K562 (cell line): ENCODE results near the gene ST8SIA1. TPM values are rescaled to one million over a fixed set of nuclear protein-coding genes. Genes with fewer than 3 reads are reported as not detected.

Experiments
- ATAC-seq: fragments of 200-7000 bp; cut with Tn5 transposase; 3 replicates; pipeline ENCODE4 v1.9.1; 2020; ENCODE audit warnings: moderate library complexity
- BruUV-seq: library from RNA; stranded (reverse); fragments of 400-500 nt; replicated peaks from 2 replicates; lab custom pipeline; 2021; lab: Mats Ljungman, UMichigan
- CTCF ChIA-PET: fragments of 300-600 bp; formaldehyde crosslinking; extraction: SDS; loops from one replicate; lab custom pipeline; 2021; ENCODE audit warnings: low intra/inter-chr PET ratio; lab: Yijun Ruan, JAX
- POLR2A ChIA-PET: fragments of 300-600, 350-650 bp; sonication (Branson Sonifier 250); formaldehyde crosslinking; extraction: SDS; loops from one replicate; lab custom pipeline; 2021; ENCODE audit warnings: antibody characterized with exemption, inconsistent platforms; lab: Yijun Ruan, JAX
- DNase-seq, 4 experiments: peaks; one replicate each; pipeline versions ENCODE4 v3.0.0 to v3.0.0-alpha.2; 2011 to 2018; ENCODE audit warnings: low spot score in 3 of 4, mixed read lengths in 3 of 4; ENCODE audit errors: extremely low read depth in 1 of 4
- FAIRE-seq: peaks from 2 replicates; lab custom pipeline; 2011; peaks lifted over from hg19 to GRCh38; lab: Jason Lieb, UNC
- H2AFZ ChIP-seq: 2 replicates; pipeline ENCODE4 v1.6.0; 2011; ENCODE audit warnings: low read depth, low read length, control low read depth, inconsistent platforms
- H3K27ac ChIP-seq: fragments of 200-600 bp; 3 replicates; pipeline ENCODE4 v1.8.0; 2011; ENCODE audit warnings: low read depth, mild to moderate bottlenecking, control low read depth, inconsistent platforms, low read length, moderate library complexity, mixed read lengths; ENCODE audit errors: extremely low read depth
- H3K27me3 ChIP-seq, 2 experiments: fragments of 300-600 bp in 1 of 2; 2 replicates in 1 of 2; 3 replicates in 1 of 2; pipeline versions ENCODE4 v1.6.0 to v1.8.0; 2011; ENCODE audit warnings: inconsistent platforms in 2 of 2, low read length in 2 of 2, mild to moderate bottlenecking in 1 of 2, mixed read lengths in 1 of 2, moderate library complexity in 1 of 2; ENCODE audit not compliant: control insufficient read depth in 2 of 2, insufficient read depth in 2 of 2
- H3K36me3 ChIP-seq: fragments of 300-600 bp; 3 replicates; pipeline ENCODE4 v1.8.0; 2011; ENCODE audit warnings: mild to moderate bottlenecking, low read length, inconsistent platforms; ENCODE audit not compliant: control insufficient read depth, insufficient read depth
- H3K4me1 ChIP-seq, 2 experiments: fragments of 200-600 bp in 1 of 2; replicated peaks in 1 of 2; 2 replicates in 1 of 2; 3 replicates in 1 of 2; pipeline versions ENCODE4 v1.5.1 to v1.8.0; 2011; ENCODE audit warnings: inconsistent platforms in 2 of 2, low read length in 2 of 2, mild to moderate bottlenecking in 1 of 2, mixed read lengths in 1 of 2, moderate library complexity in 1 of 2; ENCODE audit not compliant: control insufficient read depth in 2 of 2, insufficient read depth in 2 of 2
- H3K4me2 ChIP-seq: 2 replicates; pipeline ENCODE4 v1.6.1; 2011; ENCODE audit warnings: low read length, control low read depth, inconsistent platforms, mixed read lengths; ENCODE audit not compliant: insufficient read depth
- H3K4me3 ChIP-seq: fragments of 200-600 bp; sonication (generic), shearing (Covaris generic); 2 replicates; pipeline ENCODE4 v1.5.1; 2016; ENCODE audit warnings: control low read depth, inconsistent platforms
- H3K79me2 ChIP-seq: fragments of 200-600 bp; 3 replicates; pipeline ENCODE4 v1.8.0; 2011; ENCODE audit warnings: low read length, inconsistent platforms; ENCODE audit not compliant: control insufficient read depth, insufficient read depth
- H3K9ac ChIP-seq, 2 experiments: 2 replicates each; pipeline versions ENCODE4 v1.6.0 to v1.6.1; 2011; ENCODE audit warnings: low read depth in 2 of 2, low read length in 2 of 2, control low read depth in 1 of 2, inconsistent platforms in 1 of 2, mild to moderate bottlenecking in 1 of 2, mixed read lengths in 1 of 2; ENCODE audit not compliant: insufficient read depth in 1 of 2
- H3K9me1 ChIP-seq: one replicate; pipeline ENCODE4 v1.6.0; 2011; ENCODE audit warnings: inconsistent platforms, mild to moderate bottlenecking, low read length, moderate library complexity; ENCODE audit not compliant: control insufficient read depth, insufficient read depth
- H3K9me3 ChIP-seq: replicated peaks from 2 replicates; pipeline ENCODE4 v1.5.1; 2011; ENCODE audit warnings: low read depth, low read length, inconsistent platforms; ENCODE audit not compliant: control insufficient read depth, insufficient read depth
- H4K20me1 ChIP-seq: replicated peaks from 2 replicates; pipeline ENCODE4 v1.6.1; 2011; ENCODE audit warnings: low read length, inconsistent platforms, mixed read lengths; ENCODE audit not compliant: control insufficient read depth, insufficient read depth
- ARID2 ChIP-seq: fragments of 450-650 bp; IDR thresholded peaks from 2 replicates; pipeline ENCODE4 v1.6.1; 2017; ENCODE audit warnings: antibody characterized with exemption, mild to moderate bottlenecking
- ELF2 ChIP-seq: fragments of 250-450 bp; sonication (Bioruptor Pico); IDR thresholded peaks from 2 replicates; pipeline ENCODE4 v1.5.0; 2021; ENCODE audit warnings: mild to moderate bottlenecking
- EZH2 ChIP-seq: IDR thresholded peaks from 2 replicates; pipeline ENCODE4 v1.6.1; 2012; ENCODE audit warnings: low read depth, mild to moderate bottlenecking, inconsistent platforms, low read length, borderline replicate concordance
- MTA1 ChIP-seq: fragments of 450-650 bp; IDR thresholded peaks from 2 replicates; pipeline ENCODE4 v1.6.1; 2017; ENCODE audit warnings: borderline replicate concordance
- NFYB ChIP-seq: IDR thresholded peaks from 2 replicates; pipeline ENCODE4 v1.6.1; 2011; ENCODE audit warnings: mild to moderate bottlenecking, moderate library complexity; ENCODE audit not compliant: insufficient read length; ENCODE audit errors: extremely low read depth
- THRA ChIP-seq: fragments of 450-650 bp; IDR thresholded peaks from 2 replicates; pipeline ENCODE4 v1.6.1; 2017; ENCODE audit warnings: mild to moderate bottlenecking, moderate library complexity
- ZNF212 ChIP-seq: fragments of 450-650 bp; formaldehyde crosslinking; IDR thresholded peaks from 2 replicates; pipeline ENCODE4 v1.4.0; 2020; ENCODE audit warnings: mild to moderate bottlenecking
- ZNF347 ChIP-seq: fragments of 450-650 bp; formaldehyde crosslinking; IDR thresholded peaks from 2 replicates; pipeline ENCODE4 v1.4.0; 2020; ENCODE audit warnings: low read depth, mild to moderate bottlenecking, moderate library complexity
- WGBS: fragments of 100-300 bp; shearing (Covaris generic); methylation state at CpG from one replicate; pipeline ENCODE4 v1.1.6; 2016; ENCODE audit warnings: low coverage, mixed read lengths; ENCODE audit not compliant: insufficient coverage; ENCODE audit errors: missing lambda C conversion rate; 5-methylcytosine and 5-hydroxymethylcytosine counted together
- in situ Hi-C: fragments of 300-500 bp; cut with MboI; formaldehyde crosslinking; loops from 4 replicates; pipeline ENCODE4 v1.15.0; 2018; ENCODE audit warnings: inconsistent platforms, mixed read lengths
- intact Hi-C: fragments of 100-400 bp; cut with micrococcal nuclease; formaldehyde crosslinking; loops from 2 replicates; pipeline ENCODE4 v1.14.2; 2022
- polyA plus RNA-seq, 8 experiments: library from polyadenylated mRNA; depleted of rRNA in 4 of 8; stranded (reverse) in 5 of 8; unstranded in 3 of 8; fragments of >200 nt; fragmentation: Nextera tagmentation in 2 of 8; fragmentation: Illumina TruSeq in 1 of 8; extraction: Ambion mirVana in 2 of 8; extraction: Trizol in 1 of 8; gene quantifications; 2 replicates each; pipeline versions ENCODE4 v1.2.1 to v1.2.3, GENCODE V29; 2011 to 2014; ENCODE audit warnings: inconsistent platforms in 1 of 8, missing spikeins in 1 of 8
- total RNA-seq, 7 experiments: library from RNA; depleted of rRNA in 6 of 7; stranded (reverse); fragments of >200 nt in 6 of 7; fragmentation: Illumina TruSeq in 2 of 7; extraction: Trizol in 2 of 7; gene quantifications; 2 replicates each; pipeline versions ENCODE4 v1.2.1 to v1.2.3, GENCODE V29; 2011 to 2021; ENCODE audit warnings: low replicate concordance in 1 of 7

ST8SIA1 gene
- total and polyA plus RNA-seq, 9 of the 15 experiments (the other 6 are each of a cell fraction or from before 2014, with no cell fraction given): 0.86 to 26.3 (median 4.3) TPM

GRCh38 chr12:22366181-22366580, 31.7 kb upstream of the ST8SIA1 start (continued):
- no peak for TF ChIP-seq ZNF347 (CRISPR knock-in tag)
- TF ChIP-seq THRA: no peak
- TF ChIP-seq ARID2: no peak
- no peak for TF ChIP-seq ZNF212 (CRISPR knock-in tag)
- no peak for TF ChIP-seq ELF2 (CRISPR knock-in tag)

DNA sequence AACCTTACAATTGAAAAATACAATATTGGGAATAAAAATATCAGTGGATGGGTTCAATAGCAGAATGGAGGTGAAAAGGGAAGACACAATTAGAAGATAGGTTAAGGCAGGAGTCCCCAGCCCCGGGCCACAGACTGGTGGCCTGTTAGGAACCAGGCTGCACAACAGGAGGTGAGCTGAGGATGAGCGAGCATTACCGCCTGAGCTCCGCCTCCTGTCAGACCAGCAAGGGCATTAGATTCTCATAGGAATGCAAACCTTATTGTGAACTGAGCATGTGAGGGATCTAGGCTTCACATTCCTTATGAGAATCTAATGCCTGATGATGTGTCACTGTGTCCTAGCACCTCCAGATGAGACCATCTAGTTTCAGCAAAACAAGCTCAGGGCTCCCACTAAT, 27.3 kb upstream of the ST8SIA1 start:
- Histone ChIP-seq H3K4me1 (no peaks in the 10 kb centered on the region), H3K79me2 (no peaks in the 10 kb centered on the region), H3K9ac (no peak overlapping the region), H3K27me3 (no peaks in the 10 kb centered on the region), H2AFZ (no peak overlapping the region), H3K36me3 (no peaks in the 10 kb centered on the region), H3K4me3 (no peak overlapping the region), H3K4me2 (no peak overlapping the region), H3K9me1 (no peaks in the 10 kb centered on the region), H3K9me3 (no peaks in the 10 kb centered on the region), H4K20me1 (no peaks in the 10 kb centered on the region), H3K27ac (no peak overlapping the region)
- DNase-seq (no peak), FAIRE-seq (no peak), ATAC-seq (no peak)
- in situ Hi-C loops: no loop called here
- ChIA-PET POLR2A (no interaction called here), CTCF (no interaction called here)
- 13% methylated on average over 4 of the region's 4 CpGs for whole genome bisulfite sequencing
- BruUV-seq: no TSS peak
- TF ChIP-seq NFYB (no peak), MTA1 (no peak), EZH2 (no peak)
- intact Hi-C loops: no loop called here
